ENCODE measurements around the gene XYLT1.

DNA sequence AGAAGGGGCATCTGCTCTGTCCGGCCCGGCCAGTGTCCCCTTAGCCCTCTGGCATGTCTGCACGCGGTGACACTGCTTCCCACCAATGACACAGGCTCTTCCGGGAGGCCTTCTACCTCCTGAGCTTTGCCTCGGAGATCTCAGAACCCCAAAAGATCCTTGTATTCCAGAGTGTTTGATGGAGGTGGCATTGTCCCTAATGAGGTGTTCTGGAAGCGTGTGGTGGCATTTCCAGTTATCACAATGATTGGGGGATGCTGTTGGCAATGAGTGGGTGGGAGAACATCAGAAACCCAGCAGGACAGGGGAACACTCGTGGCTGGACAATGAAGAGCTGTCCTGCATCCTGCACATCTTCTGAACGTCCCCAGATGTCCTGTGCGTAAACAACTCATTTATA, 198.0 kb downstream of the XYLT1 start:
- TF ChIP-seq RCOR1 (IDR thresholded peaks at IDR 0.05; ENCODE audit: insufficient replicate concordance, low read length) (no peak), BHLHE40 (IDR thresholded peaks at IDR 0.05; ENCODE audit: low read depth, low read length) (no peak), POLR2A (IDR thresholded peaks at IDR 0.05; ENCODE audit: low read depth, low read length) (no peak)
- TF ChIP-seq, protein P1, sequence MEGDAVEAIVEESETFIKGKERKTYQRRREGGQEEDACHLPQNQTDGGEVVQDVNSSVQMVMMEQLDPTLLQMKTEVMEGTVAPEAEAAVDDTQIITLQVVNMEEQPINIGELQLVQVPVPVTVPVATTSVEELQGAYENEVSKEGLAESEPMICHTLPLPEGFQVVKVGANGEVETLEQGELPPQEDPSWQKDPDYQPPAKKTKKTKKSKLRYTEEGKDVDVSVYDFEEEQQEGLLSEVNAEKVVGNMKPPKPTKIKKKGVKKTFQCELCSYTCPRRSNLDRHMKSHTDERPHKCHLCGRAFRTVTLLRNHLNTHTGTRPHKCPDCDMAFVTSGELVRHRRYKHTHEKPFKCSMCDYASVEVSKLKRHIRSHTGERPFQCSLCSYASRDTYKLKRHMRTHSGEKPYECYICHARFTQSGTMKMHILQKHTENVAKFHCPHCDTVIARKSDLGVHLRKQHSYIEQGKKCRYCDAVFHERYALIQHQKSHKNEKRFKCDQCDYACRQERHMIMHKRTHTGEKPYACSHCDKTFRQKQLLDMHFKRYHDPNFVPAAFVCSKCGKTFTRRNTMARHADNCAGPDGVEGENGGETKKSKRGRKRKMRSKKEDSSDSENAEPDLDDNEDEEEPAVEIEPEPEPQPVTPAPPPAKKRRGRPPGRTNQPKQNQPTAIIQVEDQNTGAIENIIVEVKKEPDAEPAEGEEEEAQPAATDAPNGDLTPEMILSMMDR (conservative IDR thresholded peaks at IDR 0.05; ENCODE audit: low read depth, low read length), result no peak
